ENCODE results near the gene GIPR. TPM values are rescaled to one million over a fixed set of nuclear protein-coding genes. Genes with fewer than 3 reads are reported as not detected.

The GIPR gene
- polyA plus RNA-seq, 1 donor from 2014 or later, result 6.4 TPM

- no peak for TF ChIP-seq EZH2 (IDR thresholded peaks at IDR 0.05; ENCODE audit: borderline replicate concordance, insufficient read depth, low read length, poor library complexity, severe bottlenecking)
- no peak for TF ChIP-seq SMC3 (conservative IDR thresholded peaks at IDR 0.05; ENCODE audit: poor library complexity)
- TF ChIP-seq TAF1 (IDR thresholded peaks at IDR 0.05; ENCODE audit: low read depth), result no peak
- TF ChIP-seq REST (IDR thresholded peaks at IDR 0.05; ENCODE audit: borderline replicate concordance), result no peak
- TF ChIP-seq POLR2AphosphoS5 (IDR thresholded peaks at IDR 0.05), result no peak
- TF ChIP-seq RAD21 (conservative IDR thresholded peaks at IDR 0.05), result no peak
- no peak for TF ChIP-seq EP300 (conservative IDR thresholded peaks at IDR 0.05; ENCODE audit: poor library complexity, severe bottlenecking)
- no peak for TF ChIP-seq MXI1 (conservative IDR thresholded peaks at IDR 0.05; ENCODE audit: poor library complexity, severe bottlenecking)
- TF ChIP-seq CTCF (IDR thresholded peaks at IDR 0.05; ENCODE audit: poor library complexity, severe bottlenecking), result no peak
- H3K9me3 ChIP-seq (ENCODE audit: low read length), result no peaks in the 10 kb centered on the region
- H3K9me2 ChIP-seq (ENCODE audit: insufficient read depth, low read length), result no peaks in the 10 kb centered on the region
- no peak overlapping the region for H2AFZ ChIP-seq (ENCODE audit: low read depth, low read length)
- no peaks in the 10 kb centered on the region for H3K27me3 ChIP-seq (ENCODE audit: insufficient read depth, low read depth, low read length)
- no peak overlapping the region for H3K4me2 ChIP-seq (ENCODE audit: low read length)
- no peaks in the 10 kb centered on the region for H3K79me2 ChIP-seq (replicated peaks; ENCODE audit: insufficient read depth, low read length)
- H3K27ac ChIP-seq (ENCODE audit: low read length), result no peak overlapping the region
- no peak overlapping the region for H3K9ac ChIP-seq (ENCODE audit: low read length)
- H3F3A ChIP-seq (ENCODE audit: insufficient read depth, low read length, poor library complexity, severe bottlenecking), result no peaks in the 10 kb centered on the region
- no peak overlapping the region for H3K4me3 ChIP-seq (ENCODE audit: low read length)
- H3K36me3 ChIP-seq (ENCODE audit: insufficient read depth, low read length), result no peaks in the 10 kb centered on the region
- no peaks in the 10 kb centered on the region for H4K20me1 ChIP-seq (ENCODE audit: insufficient read depth)
Measured at GRCh38 chr19:45632468-45633196, 35.4 kb upstream of the GIPR start.

GRCh38 chr19:45636275-45636674 is 31.7 kb upstream of the GIPR start:
- no peak overlapping the region for H3K27ac ChIP-seq (ENCODE audit: low read length)
- no peaks in the 10 kb centered on the region for H3F3A ChIP-seq (ENCODE audit: insufficient read depth, low read length, poor library complexity, severe bottlenecking)
- peaks cover 3% of the 10 kb centered on the region for H3K27me3 ChIP-seq (ENCODE audit: insufficient read depth, low read depth, low read length)
- no peak overlapping the region for H2AFZ ChIP-seq (ENCODE audit: low read depth, low read length)
- H4K20me1 ChIP-seq (ENCODE audit: insufficient read depth), result no peaks in the 10 kb centered on the region
- H3K4me3 ChIP-seq (ENCODE audit: low read length), result no peak overlapping the region
- no peak overlapping the region for H3K9ac ChIP-seq (ENCODE audit: low read length)
- TF ChIP-seq EP300 (conservative IDR thresholded peaks at IDR 0.05; ENCODE audit: poor library complexity, severe bottlenecking) (no peak), POLR2AphosphoS5 (IDR thresholded peaks at IDR 0.05) (no peak), TAF1 (IDR thresholded peaks at IDR 0.05; ENCODE audit: low read depth) (no peak), EZH2 (IDR thresholded peaks at IDR 0.05; ENCODE audit: borderline replicate concordance, insufficient read depth, low read length, poor library complexity, severe bottlenecking) (no peak), CTCF (IDR thresholded peaks at IDR 0.05; ENCODE audit: poor library complexity, severe bottlenecking) (no peak), RAD21 (conservative IDR thresholded peaks at IDR 0.05) (no peak), SMC3 (conservative IDR thresholded peaks at IDR 0.05; ENCODE audit: poor library complexity) (no peak), REST (IDR thresholded peaks at IDR 0.05; ENCODE audit: borderline replicate concordance) (no peak), MXI1 (conservative IDR thresholded peaks at IDR 0.05; ENCODE audit: poor library complexity, severe bottlenecking) (no peak)
- H3K9me2 ChIP-seq (ENCODE audit: insufficient read depth, low read length), result no peaks in the 10 kb centered on the region
- H3K9me3 ChIP-seq (ENCODE audit: low read length), result no peaks in the 10 kb centered on the region
- no peaks in the 10 kb centered on the region for H3K36me3 ChIP-seq (ENCODE audit: insufficient read depth, low read length)
- H3K4me2 ChIP-seq (ENCODE audit: low read length), result no peak overlapping the region
- H3K79me2 ChIP-seq (replicated peaks; ENCODE audit: insufficient read depth, low read length), result no peaks in the 10 kb centered on the region
